ENCODE measurements around the gene APH1A. TPM values are rescaled to one million over a fixed set of nuclear protein-coding genes. Genes with fewer than 3 reads are reported as not detected.
A peak's percentile ranks its signal among the peaks of the same experiment; 100 is the strongest.

Gene APH1A
- total RNA-seq, 2 donors from 2014 or later = 126 to 131 TPM

DNA sequence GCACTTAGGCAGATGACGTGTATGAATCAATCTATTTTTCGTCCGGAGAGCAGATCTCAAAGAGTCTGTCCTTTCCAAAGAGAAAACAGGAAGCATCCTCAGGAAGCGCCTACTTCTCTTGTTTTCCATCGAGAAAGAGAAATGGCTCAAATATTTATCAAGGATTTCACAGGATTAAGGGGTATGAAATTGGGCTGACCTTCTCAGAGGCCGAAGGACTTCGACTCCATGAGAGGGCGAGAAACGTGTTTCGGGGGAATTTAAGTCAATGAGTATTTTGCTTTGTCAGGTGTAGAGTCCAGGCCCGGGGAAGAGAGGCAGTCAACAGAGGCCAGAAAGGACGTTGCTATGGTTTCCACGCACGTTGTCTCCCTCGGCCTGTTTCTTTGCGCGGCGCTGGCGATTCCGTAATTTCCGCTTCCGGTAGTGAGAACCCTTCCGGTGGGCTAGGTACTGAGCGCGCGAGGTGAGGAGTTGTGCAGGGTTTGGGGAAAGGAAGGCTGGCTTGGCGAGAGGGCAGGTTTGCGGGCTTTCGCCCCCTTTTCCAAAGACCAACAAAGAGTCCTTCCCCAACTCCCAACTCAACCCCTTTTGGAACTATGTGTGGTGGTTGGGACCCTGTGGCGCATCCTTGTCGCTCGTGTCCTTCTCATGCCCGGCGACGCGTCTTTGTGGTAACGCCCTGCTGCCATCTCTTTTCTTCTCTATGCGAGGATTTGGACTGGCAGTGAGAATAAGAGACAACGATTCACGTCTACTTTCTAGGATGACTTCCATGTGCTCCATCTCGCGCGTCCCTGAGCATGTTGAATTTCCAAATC lies 24.8 kb upstream of the APH1A start, which contains the start of gene MRPS21:
Gene MRPS21, plus strand, starts transcription at position 429 of the 821 bp plus-strand sequence. CDS start 506 bp downstream, outside the sequence.
- Histone ChIP-seq H3K9me3 (ENCODE audit: control insufficient read depth, low read length) (no peaks in the 10 kb centered on the region), H3K4me1 (ENCODE audit: control insufficient read depth, insufficient read depth, low read length) (no peaks in the 10 kb centered on the region), H3K36me3 (ENCODE audit: control insufficient read depth, insufficient read depth, low read length) (peaks cover 31% of the 10 kb centered on the region), H3K4me3 (ENCODE audit: low read length) (peak within 1 kb of the TSS; percentile 98), H3K9ac (ENCODE audit: extremely low read depth, low read length, poor library complexity, severe bottlenecking) (peak within 1 kb of the TSS; percentile 86), H3K27ac (ENCODE audit: low read depth, low read length) (peak within 1 kb of the TSS; percentile 84), H3K27me3 (ENCODE audit: control insufficient read depth, insufficient read depth, low read length, poor library complexity, severe bottlenecking) (no peaks in the 10 kb centered on the region)
- DNase-seq = peak; percentile 96
- Mint-ChIP-seq H3K27me3 (ENCODE audit: insufficient read depth) (peaks cover 1% of the 10 kb centered on the region), H3K4me1 (peaks cover 9% of the 10 kb centered on the region), H3K9me3 (no peaks in the 10 kb centered on the region), H3K27ac (peak within 1 kb of the TSS; percentile 97), H3K36me3 (ENCODE audit: low read depth) (peaks cover 31% of the 10 kb centered on the region), H3K4me3 (peak within 1 kb of the TSS; percentile 94)
- TF ChIP-seq, protein P1, sequence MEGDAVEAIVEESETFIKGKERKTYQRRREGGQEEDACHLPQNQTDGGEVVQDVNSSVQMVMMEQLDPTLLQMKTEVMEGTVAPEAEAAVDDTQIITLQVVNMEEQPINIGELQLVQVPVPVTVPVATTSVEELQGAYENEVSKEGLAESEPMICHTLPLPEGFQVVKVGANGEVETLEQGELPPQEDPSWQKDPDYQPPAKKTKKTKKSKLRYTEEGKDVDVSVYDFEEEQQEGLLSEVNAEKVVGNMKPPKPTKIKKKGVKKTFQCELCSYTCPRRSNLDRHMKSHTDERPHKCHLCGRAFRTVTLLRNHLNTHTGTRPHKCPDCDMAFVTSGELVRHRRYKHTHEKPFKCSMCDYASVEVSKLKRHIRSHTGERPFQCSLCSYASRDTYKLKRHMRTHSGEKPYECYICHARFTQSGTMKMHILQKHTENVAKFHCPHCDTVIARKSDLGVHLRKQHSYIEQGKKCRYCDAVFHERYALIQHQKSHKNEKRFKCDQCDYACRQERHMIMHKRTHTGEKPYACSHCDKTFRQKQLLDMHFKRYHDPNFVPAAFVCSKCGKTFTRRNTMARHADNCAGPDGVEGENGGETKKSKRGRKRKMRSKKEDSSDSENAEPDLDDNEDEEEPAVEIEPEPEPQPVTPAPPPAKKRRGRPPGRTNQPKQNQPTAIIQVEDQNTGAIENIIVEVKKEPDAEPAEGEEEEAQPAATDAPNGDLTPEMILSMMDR (conservative IDR thresholded peaks at IDR 0.05) = no peak
- 12 to 17% methylated on average over 30 to 40 of the region's 43 CpGs for WGBS, 2 experiments (ENCODE audit: insufficient coverage in 1 of 2, insufficient read length in 1 of 2)

DNA sequence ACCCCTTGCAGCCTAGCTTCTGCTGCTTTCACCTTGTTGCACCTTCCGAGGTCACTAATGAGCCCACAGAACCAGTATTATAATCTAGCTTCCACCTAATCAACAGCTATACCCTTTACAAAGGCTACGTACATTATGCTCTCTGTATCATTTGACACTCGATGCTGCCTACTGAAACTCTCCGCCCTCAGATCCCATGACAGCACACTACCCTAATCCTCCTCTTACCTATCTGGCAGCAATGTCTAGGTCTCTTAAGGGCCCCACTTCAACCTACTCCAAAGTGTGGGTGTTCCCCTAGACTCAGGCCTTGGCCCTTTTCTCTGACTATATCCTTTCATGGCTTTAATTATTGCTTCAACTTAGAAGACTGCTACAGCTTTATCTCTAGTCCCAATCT lies 20.0 kb upstream of the APH1A start:
- peaks cover 7% of the 10 kb centered on the region for H3K4me1 Mint-ChIP-seq
- Histone ChIP-seq H3K4me3 (ENCODE audit: low read length) (no peak overlapping the region), H3K27ac (ENCODE audit: low read depth, low read length) (no peak overlapping the region), H3K27me3 (ENCODE audit: control insufficient read depth, insufficient read depth, low read length, poor library complexity, severe bottlenecking) (no peaks in the 10 kb centered on the region), H3K36me3 (ENCODE audit: control insufficient read depth, insufficient read depth, low read length) (no peaks in the 10 kb centered on the region), H3K9ac (ENCODE audit: extremely low read depth, low read length, poor library complexity, severe bottlenecking) (no peak overlapping the region), H3K9me3 (ENCODE audit: control insufficient read depth, low read length) (no peaks in the 10 kb centered on the region), H3K4me1 (ENCODE audit: control insufficient read depth, insufficient read depth, low read length) (no peaks in the 10 kb centered on the region)
- H3K27ac Mint-ChIP-seq = no peak overlapping the region
- WGBS, 2 experiments (ENCODE audit: insufficient coverage in 1 of 2, insufficient read length in 1 of 2) = 90 to 100% methylated on average over 3 to 4 of the region's 4 CpGs
- H3K9me3 Mint-ChIP-seq = no peaks in the 10 kb centered on the region
- DNase-seq = no peak
- no peaks in the 10 kb centered on the region for H3K36me3 Mint-ChIP-seq (ENCODE audit: low read depth)
- TF ChIP-seq, protein P1 (conservative IDR thresholded peaks at IDR 0.05) = no peak
- H3K27me3 Mint-ChIP-seq (ENCODE audit: insufficient read depth) = peaks cover 5% of the 10 kb centered on the region
- H3K4me3 Mint-ChIP-seq = no peak overlapping the region

DNA sequence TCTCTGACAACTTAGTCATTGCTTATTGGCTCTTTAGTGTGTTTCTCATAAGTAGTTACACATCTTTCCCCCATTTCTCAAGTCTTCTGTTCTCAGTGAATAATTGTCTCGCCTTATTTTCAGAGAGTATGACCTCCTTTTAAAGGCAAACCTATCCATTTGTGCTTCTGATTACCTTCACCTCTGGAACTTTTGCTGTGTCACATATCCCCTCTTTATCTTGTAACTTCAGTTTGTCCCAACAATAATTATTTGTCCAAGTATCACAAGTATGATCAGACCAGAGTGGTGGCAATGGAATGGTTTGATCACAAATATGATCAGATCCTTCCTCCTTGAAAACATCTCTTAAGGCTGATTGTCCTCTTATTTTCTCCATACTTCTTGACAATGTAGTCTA lies 19.6 kb upstream of the APH1A start:
- Histone ChIP-seq H3K4me3 (ENCODE audit: low read length) (no peak overlapping the region), H3K9me3 (ENCODE audit: control insufficient read depth, low read length) (no peaks in the 10 kb centered on the region), H3K4me1 (ENCODE audit: control insufficient read depth, insufficient read depth, low read length) (no peaks in the 10 kb centered on the region), H3K27ac (ENCODE audit: low read depth, low read length) (no peak overlapping the region), H3K36me3 (ENCODE audit: control insufficient read depth, insufficient read depth, low read length) (no peaks in the 10 kb centered on the region), H3K9ac (ENCODE audit: extremely low read depth, low read length, poor library complexity, severe bottlenecking) (no peak overlapping the region), H3K27me3 (ENCODE audit: control insufficient read depth, insufficient read depth, low read length, poor library complexity, severe bottlenecking) (peaks cover 3% of the 10 kb centered on the region)
- no peaks in the 10 kb centered on the region for H3K36me3 Mint-ChIP-seq (ENCODE audit: low read depth)
- no peak overlapping the region for H3K4me3 Mint-ChIP-seq
- TF ChIP-seq, protein P1 (conservative IDR thresholded peaks at IDR 0.05) = no peak
- 89 to 91% methylated on average over 1 of the region's 1 CpG for WGBS, 2 experiments (ENCODE audit: insufficient coverage in 1 of 2, insufficient read length in 1 of 2)
- peaks cover 6% of the 10 kb centered on the region for H3K4me1 Mint-ChIP-seq
- no peak overlapping the region for H3K27ac Mint-ChIP-seq
- peaks cover 9% of the 10 kb centered on the region for H3K27me3 Mint-ChIP-seq (ENCODE audit: insufficient read depth)
- DNase-seq = no peak
- H3K9me3 Mint-ChIP-seq = no peaks in the 10 kb centered on the region

Data from endodermal cell (in vitro differentiated cells).